A673 (cell line): Measurements from ENCODE around the gene CENPL.

Experiments used
- CTCF ChIP-seq: fragments of 300-800, 200-600 bp; sonication (generic); conservative IDR thresholded peaks from 2 replicates; pipeline ENCODE4 v1.5.1; 2017; ENCODE audit warnings: low read depth, mild to moderate bottlenecking, antibody characterized with exemption, low read length, moderate library complexity, mixed read lengths
- EZH2 ChIP-seq: fragments of 200-600 bp; sonication (generic); IDR thresholded peaks from 2 replicates; pipeline ENCODE4 v1.6.1; 2017; ENCODE audit warnings: borderline replicate concordance, low read depth, mild to moderate bottlenecking, mixed read lengths, antibody characterized with exemption, low read length; ENCODE audit not compliant: poor library complexity, severe bottlenecking

- TF ChIP-seq CTCF, result no peak
- no peak for TF ChIP-seq EZH2
These were observed 21.7 kb downstream of the CENPL start for GRCh38 chr1:173802961-173803360.
